Adrenal gland (tissue), 5 donors: ENCODE data around the gene DHRS2.
"Not testable (repeated sequence)": the region's sequence is repeated elsewhere in the genome, so short reads cannot be mapped to it uniquely, and the experiment has no call there.

Experiments used
- POLR2A ChIP-seq, 2 donors: fragments of 450-650 bp; IDR thresholded peaks; one replicate each; pipeline ENCODE4 v1.6.1; 2017; ENCODE audit warnings: antibody characterized with exemption in 2 of 2, mild to moderate bottlenecking in 2 of 2, moderate library complexity in 1 of 2
- TF ChIP-seq, protein P1 (sequence below), 6 experiments: fragments of 450-650 bp in 4 of 6; fragments of 200-600 bp in 2 of 6; sonication (generic) in 1 of 6; IDR thresholded peaks; 1 replicate in 5 of 6; 2 replicates in 1 of 6; pipeline versions ENCODE4 v1.5.1 to v1.8.0; 2016 to 2021; ENCODE audit warnings: antibody characterized with exemption in 6 of 6, mild to moderate bottlenecking in 2 of 6, moderate library complexity in 1 of 6
- donor health status: DM: no; HTN: no; CAD: no.

DNA sequence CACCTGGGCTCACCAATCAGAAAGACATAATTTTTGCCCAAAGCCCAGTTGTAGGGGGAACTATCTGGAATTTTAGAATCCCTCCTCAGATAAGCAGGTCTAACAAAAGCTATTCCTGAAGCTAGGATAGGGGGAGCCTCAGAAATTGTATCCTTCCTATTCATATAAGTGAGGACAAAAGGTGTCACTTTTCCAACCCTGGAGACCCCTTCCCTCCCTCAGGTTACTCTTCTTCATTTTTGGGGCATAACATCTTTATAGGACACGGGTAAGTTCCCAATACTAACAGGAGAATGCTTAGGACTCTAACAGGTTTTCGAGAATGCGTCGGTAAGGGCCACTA lies 1.1 kb downstream of the DHRS2 start:
- TF ChIP-seq, protein P1, sequence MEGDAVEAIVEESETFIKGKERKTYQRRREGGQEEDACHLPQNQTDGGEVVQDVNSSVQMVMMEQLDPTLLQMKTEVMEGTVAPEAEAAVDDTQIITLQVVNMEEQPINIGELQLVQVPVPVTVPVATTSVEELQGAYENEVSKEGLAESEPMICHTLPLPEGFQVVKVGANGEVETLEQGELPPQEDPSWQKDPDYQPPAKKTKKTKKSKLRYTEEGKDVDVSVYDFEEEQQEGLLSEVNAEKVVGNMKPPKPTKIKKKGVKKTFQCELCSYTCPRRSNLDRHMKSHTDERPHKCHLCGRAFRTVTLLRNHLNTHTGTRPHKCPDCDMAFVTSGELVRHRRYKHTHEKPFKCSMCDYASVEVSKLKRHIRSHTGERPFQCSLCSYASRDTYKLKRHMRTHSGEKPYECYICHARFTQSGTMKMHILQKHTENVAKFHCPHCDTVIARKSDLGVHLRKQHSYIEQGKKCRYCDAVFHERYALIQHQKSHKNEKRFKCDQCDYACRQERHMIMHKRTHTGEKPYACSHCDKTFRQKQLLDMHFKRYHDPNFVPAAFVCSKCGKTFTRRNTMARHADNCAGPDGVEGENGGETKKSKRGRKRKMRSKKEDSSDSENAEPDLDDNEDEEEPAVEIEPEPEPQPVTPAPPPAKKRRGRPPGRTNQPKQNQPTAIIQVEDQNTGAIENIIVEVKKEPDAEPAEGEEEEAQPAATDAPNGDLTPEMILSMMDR (IDR thresholded peaks at IDR 0.05) = not testable (repeated sequence)
- not testable (repeated sequence) for TF ChIP-seq POLR2A (IDR thresholded peaks at IDR 0.05)
